Urothelium cell line (cell line): Measurements from ENCODE around the gene BSX.

Experiments used
- DNase-seq: peaks from one replicate; pipeline ENCODE4 v3.0.0; 2011; ENCODE audit warnings: low spot score, mixed read lengths
- FAIRE-seq: peaks from 2 replicates; lab custom pipeline; 2011; peaks lifted over from hg19 to GRCh38; lab: Jason Lieb, UNC

Gene BSX

DNA sequence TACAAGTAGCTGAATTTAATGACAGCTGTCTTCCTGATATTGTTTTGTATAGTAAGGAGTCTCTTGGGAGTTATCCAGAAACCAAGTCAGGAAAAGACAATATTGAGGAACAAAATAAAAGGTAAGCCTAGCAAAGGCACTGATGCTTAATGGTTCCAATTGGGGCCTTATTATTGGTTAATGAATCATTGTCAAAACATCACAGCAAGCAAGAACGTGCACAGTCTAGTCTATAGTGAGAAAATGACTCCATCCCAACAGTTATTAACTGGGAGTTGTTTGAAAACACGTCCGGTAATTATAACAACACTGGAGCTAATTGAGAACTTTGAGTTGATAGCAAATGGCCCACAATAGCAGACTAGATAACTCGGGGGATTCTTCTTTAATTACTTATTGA, 17.7 kb downstream of the BSX start:
- FAIRE-seq (no peak), DNase-seq (no peak)

DNA sequence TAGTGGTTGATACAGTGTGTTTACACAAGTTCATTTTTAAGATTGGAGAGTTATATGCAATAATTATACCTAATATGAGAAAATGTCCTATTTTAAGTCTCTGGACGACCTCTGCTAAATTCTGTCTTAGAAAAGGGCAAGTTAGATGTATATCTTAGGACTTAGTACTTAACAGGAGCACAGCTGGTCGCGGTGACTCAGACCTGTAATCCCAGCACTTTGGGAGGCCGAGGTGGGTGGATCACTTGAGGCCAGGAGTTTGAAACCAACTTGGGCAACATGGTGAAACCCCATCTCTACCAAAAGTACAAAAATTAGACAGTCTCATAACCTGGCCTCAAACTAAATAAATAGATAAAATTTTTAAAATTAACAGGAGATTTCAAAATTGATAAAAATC, 27.2 kb downstream of the BSX start:
- DNase-seq (no peak), FAIRE-seq (no peak)

- no peak for FAIRE-seq
These were observed 30.4 kb downstream of the BSX start for GRCh38 chr11:122951211-122951610.

GRCh38 chr11:122938557-122938956, 43.1 kb downstream of the BSX start:
- FAIRE-seq (no peak), DNase-seq (no peak)

More at GRCh38 chr11:122951211-122951610, 30.4 kb downstream of the BSX start:
- DNase-seq, result no peak

GRCh38 chr11:122937983-122938382, 43.7 kb downstream of the BSX start:
- FAIRE-seq, result no peak
- no peak for DNase-seq

DNA sequence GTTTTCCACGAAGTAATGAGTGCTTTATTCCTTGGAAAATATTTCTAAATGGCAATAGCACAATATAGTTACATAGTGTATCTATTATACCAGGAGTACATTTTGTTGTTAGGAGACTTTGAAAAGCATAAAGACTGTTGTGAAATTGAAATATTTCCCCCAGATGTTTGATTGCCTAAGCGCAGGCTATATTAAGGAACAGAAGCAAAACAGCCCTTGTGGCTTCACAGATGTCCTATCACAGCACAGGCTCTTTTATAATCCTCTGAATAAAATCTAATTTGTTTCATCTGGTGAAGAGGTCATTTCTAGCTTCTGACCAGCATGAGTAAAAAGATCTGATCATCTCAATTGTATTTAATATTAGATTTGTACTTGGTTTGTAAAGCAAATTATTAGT, 48.2 kb downstream of the BSX start:
- DNase-seq, result no peak
- FAIRE-seq, result no peak

DNA sequence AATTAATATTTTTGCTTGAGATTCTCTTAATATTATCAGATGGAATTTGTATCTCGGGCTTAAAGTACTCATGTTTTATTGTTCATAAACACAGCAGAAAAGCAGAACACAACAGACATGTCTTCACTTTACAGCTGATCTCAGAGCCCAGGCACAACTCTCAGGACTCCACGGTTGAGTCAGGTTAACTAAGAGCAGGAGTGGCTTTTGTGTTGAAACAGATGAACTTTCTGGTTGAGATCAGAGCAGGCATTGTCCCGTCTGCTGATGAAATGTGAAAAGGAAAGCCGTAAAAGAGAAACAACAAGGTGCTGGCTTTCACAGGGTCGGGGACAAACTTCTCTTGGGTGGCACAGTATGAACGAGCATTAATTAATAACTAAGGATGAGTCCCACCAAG, 50.1 kb downstream of the BSX start:
- DNase-seq (no peak), FAIRE-seq (no peak)
